SK-N-SH (cell line): ENCODE data around the gene GPR61.

Source experiments
- EZH2phosphoT487 ChIP-seq: fragments of 200-600 bp; sonication (generic); IDR thresholded peaks from 2 replicates; pipeline ENCODE4 v1.6.1; 2017; ENCODE audit warnings: low read depth, mixed run types, mild to moderate bottlenecking, antibody characterized with exemption, moderate library complexity, borderline replicate concordance
- GABPA ChIP-seq: IDR thresholded peaks from 2 replicates; pipeline ENCODE4 v1.4.0; 2012; ENCODE audit warnings: low read depth, mild to moderate bottlenecking
- MXI1 ChIP-seq: IDR thresholded peaks from 2 replicates; pipeline ENCODE4 v1.6.1; 2012; ENCODE audit warnings: mild to moderate bottlenecking, low read depth, low read length, improper control_type of control experiment
- RCOR1 ChIP-seq: fragments of 150-350 bp; IDR thresholded peaks from 2 replicates; pipeline ENCODE4 v1.6.1; 2017; ENCODE audit warnings: antibody characterized with exemption, low read length
- RXRA ChIP-seq: IDR thresholded peaks from 2 replicates; pipeline ENCODE4 v1.4.0; 2012; ENCODE audit warnings: low read depth, mild to moderate bottlenecking, borderline replicate concordance
- TEAD4 ChIP-seq: IDR thresholded peaks from 2 replicates; pipeline ENCODE4 v1.4.0; 2012; ENCODE audit warnings: mild to moderate bottlenecking, borderline replicate concordance; ENCODE audit not compliant: insufficient read depth
- TF ChIP-seq, protein P1 (sequence below): fragments of 200-600 bp; sonication (generic); IDR thresholded peaks from 2 replicates; pipeline ENCODE4 v1.6.1; 2017; ENCODE audit warnings: antibody characterized with exemption, mild to moderate bottlenecking, moderate library complexity
- TF ChIP-seq, protein P2 (sequence below): IDR thresholded peaks from 2 replicates; pipeline ENCODE4 v1.4.0; 2012; ENCODE audit warnings: low read depth, borderline replicate concordance
- TF ChIP-seq, protein P3 (sequence below): IDR thresholded peaks from 2 replicates; pipeline ENCODE4 v1.4.0; 2012; ENCODE audit warnings: low read depth
- TF ChIP-seq, protein P4 (sequence below): fragments of 150-350 bp; IDR thresholded peaks from 2 replicates; pipeline ENCODE4 v1.6.1; 2017; ENCODE audit warnings: antibody characterized with exemption, low read length, low read depth, borderline replicate concordance
- TF ChIP-seq, protein P5 (sequence below): IDR thresholded peaks from 2 replicates; pipeline ENCODE4 v1.6.1; 2012; ENCODE audit warnings: mild to moderate bottlenecking, low read depth, low read length, moderate library complexity

DNA sequence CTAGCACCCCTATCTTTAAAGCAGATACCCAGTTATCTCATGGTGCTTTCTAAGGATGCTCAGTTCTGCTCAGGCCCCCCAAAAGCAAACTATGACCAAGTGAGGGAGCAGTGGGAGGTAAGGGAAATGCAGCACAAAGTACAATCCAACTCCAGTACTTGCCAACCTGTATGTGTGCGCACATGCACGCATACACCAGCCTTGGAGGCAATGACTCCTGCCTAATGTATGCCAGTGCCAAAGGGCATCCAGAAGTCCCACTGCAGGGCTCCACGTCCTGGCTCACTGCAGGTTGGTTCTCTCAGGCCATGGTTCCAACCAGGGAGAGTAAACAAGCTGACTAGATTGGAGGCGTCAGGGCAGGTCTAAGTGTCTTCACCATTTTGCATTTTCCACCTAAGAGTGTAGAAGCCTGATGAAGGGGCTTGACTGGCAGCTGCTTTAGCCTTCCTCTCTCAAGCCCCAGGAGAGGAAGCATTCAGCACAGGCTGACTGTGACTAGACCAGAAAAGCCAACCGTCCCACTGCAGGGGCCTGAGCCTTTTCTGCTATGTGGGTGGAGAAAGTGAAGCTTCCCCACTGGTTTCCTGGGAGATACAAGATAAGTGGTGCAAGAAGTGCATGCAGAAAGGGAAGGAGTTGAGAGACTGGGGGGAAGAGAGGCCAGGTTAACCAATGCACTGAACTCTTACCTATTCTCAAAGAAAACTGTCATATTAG is 37.9 kb upstream of the GPR61 start:
- TF ChIP-seq MXI1 (no peak), GABPA (no peak), RCOR1 (no peak), EZH2phosphoT487 (no peak), TEAD4 (no peak), RXRA (no peak)
- TF ChIP-seq, protein P1, sequence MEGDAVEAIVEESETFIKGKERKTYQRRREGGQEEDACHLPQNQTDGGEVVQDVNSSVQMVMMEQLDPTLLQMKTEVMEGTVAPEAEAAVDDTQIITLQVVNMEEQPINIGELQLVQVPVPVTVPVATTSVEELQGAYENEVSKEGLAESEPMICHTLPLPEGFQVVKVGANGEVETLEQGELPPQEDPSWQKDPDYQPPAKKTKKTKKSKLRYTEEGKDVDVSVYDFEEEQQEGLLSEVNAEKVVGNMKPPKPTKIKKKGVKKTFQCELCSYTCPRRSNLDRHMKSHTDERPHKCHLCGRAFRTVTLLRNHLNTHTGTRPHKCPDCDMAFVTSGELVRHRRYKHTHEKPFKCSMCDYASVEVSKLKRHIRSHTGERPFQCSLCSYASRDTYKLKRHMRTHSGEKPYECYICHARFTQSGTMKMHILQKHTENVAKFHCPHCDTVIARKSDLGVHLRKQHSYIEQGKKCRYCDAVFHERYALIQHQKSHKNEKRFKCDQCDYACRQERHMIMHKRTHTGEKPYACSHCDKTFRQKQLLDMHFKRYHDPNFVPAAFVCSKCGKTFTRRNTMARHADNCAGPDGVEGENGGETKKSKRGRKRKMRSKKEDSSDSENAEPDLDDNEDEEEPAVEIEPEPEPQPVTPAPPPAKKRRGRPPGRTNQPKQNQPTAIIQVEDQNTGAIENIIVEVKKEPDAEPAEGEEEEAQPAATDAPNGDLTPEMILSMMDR: no peak
- TF ChIP-seq, protein P2, sequence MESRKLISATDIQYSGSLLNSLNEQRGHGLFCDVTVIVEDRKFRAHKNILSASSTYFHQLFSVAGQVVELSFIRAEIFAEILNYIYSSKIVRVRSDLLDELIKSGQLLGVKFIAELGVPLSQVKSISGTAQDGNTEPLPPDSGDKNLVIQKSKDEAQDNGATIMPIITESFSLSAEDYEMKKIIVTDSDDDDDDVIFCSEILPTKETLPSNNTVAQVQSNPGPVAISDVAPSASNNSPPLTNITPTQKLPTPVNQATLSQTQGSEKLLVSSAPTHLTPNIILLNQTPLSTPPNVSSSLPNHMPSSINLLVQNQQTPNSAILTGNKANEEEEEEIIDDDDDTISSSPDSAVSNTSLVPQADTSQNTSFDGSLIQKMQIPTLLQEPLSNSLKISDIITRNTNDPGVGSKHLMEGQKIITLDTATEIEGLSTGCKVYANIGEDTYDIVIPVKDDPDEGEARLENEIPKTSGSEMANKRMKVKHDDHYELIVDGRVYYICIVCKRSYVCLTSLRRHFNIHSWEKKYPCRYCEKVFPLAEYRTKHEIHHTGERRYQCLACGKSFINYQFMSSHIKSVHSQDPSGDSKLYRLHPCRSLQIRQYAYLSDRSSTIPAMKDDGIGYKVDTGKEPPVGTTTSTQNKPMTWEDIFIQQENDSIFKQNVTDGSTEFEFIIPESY: no peak
- TF ChIP-seq, protein P3, sequence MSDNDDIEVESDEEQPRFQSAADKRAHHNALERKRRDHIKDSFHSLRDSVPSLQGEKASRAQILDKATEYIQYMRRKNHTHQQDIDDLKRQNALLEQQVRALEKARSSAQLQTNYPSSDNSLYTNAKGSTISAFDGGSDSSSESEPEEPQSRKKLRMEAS: no peak
- TF ChIP-seq, protein P4, sequence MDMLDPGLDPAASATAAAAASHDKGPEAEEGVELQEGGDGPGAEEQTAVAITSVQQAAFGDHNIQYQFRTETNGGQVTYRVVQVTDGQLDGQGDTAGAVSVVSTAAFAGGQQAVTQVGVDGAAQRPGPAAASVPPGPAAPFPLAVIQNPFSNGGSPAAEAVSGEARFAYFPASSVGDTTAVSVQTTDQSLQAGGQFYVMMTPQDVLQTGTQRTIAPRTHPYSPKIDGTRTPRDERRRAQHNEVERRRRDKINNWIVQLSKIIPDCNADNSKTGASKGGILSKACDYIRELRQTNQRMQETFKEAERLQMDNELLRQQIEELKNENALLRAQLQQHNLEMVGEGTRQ: no peak
- TF ChIP-seq, protein P5, sequence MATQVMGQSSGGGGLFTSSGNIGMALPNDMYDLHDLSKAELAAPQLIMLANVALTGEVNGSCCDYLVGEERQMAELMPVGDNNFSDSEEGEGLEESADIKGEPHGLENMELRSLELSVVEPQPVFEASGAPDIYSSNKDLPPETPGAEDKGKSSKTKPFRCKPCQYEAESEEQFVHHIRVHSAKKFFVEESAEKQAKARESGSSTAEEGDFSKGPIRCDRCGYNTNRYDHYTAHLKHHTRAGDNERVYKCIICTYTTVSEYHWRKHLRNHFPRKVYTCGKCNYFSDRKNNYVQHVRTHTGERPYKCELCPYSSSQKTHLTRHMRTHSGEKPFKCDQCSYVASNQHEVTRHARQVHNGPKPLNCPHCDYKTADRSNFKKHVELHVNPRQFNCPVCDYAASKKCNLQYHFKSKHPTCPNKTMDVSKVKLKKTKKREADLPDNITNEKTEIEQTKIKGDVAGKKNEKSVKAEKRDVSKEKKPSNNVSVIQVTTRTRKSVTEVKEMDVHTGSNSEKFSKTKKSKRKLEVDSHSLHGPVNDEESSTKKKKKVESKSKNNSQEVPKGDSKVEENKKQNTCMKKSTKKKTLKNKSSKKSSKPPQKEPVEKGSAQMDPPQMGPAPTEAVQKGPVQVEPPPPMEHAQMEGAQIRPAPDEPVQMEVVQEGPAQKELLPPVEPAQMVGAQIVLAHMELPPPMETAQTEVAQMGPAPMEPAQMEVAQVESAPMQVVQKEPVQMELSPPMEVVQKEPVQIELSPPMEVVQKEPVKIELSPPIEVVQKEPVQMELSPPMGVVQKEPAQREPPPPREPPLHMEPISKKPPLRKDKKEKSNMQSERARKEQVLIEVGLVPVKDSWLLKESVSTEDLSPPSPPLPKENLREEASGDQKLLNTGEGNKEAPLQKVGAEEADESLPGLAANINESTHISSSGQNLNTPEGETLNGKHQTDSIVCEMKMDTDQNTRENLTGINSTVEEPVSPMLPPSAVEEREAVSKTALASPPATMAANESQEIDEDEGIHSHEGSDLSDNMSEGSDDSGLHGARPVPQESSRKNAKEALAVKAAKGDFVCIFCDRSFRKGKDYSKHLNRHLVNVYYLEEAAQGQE: no peak
